IMR-90 (cell line): Measurements from ENCODE around the gene DDIAS. TPM values are rescaled to one million over a fixed set of nuclear protein-coding genes. Genes with fewer than 3 reads are reported as not detected.

Source experiments
- ATAC-seq: fragments of 200-7000 bp; cut with Tn5 transposase; 2 replicates; pipeline ENCODE4 v1.9.1; 2020; ENCODE audit warnings: low read depth, mild to moderate bottlenecking, moderate library complexity
- BruUV-seq: library from RNA; stranded (reverse); fragments of 400-500 nt; replicated peaks from 2 replicates; lab custom pipeline; 2021; lab: Mats Ljungman, UMichigan
- CTCF ChIA-PET: fragments of 300-600 bp; formaldehyde crosslinking; extraction: SDS; loops from one replicate; lab custom pipeline; 2021; ENCODE audit warnings: antibody characterized with exemption; lab: Yijun Ruan, JAX
- POLR2A ChIA-PET: fragments of 300-600 bp; sonication (Branson Sonifier 250); formaldehyde crosslinking; loops from one replicate; lab custom pipeline; 2022; ENCODE audit warnings: antibody characterized with exemption; ENCODE audit not compliant: unreplicated experiment; lab: Charles Lee
- DNase-seq: peaks from one replicate; pipeline ENCODE4 v3.0.0; 2013
- H2AFZ ChIP-seq: replicated peaks from 2 replicates; pipeline ENCODE3; 2013; ENCODE audit warnings: low read length, mild to moderate bottlenecking; ENCODE audit not compliant: poor library complexity
- H2AK5ac ChIP-seq: 2 replicates; pipeline ENCODE4 v1.6.1; 2013; ENCODE audit warnings: low read depth, low read length, inconsistent platforms
- H2AK9ac ChIP-seq: replicated peaks from 2 replicates; pipeline ENCODE3; 2013; ENCODE audit warnings: mild to moderate bottlenecking, low read depth, low read length, moderate library complexity; ENCODE audit not compliant: poor library complexity
- H2BK120ac ChIP-seq: 2 replicates; pipeline ENCODE4 v1.6.1; 2013; ENCODE audit warnings: low read depth, low read length, inconsistent platforms
- H2BK15ac ChIP-seq: 3 replicates; pipeline ENCODE4 v1.6.1; 2013; ENCODE audit warnings: low read depth, low read length, inconsistent platforms
- H2BK20ac ChIP-seq: 2 replicates; pipeline ENCODE4 v1.6.1; 2013; ENCODE audit warnings: low read depth, mild to moderate bottlenecking, inconsistent platforms, low read length, moderate library complexity
- H2BK5ac ChIP-seq: 2 replicates; pipeline ENCODE4 v1.6.1; 2013; ENCODE audit warnings: mild to moderate bottlenecking, low read depth, low read length, inconsistent platforms; ENCODE audit not compliant: poor library complexity, severe bottlenecking
- H3K14ac ChIP-seq: replicated peaks from 2 replicates; pipeline ENCODE4 v1.6.1; 2013; ENCODE audit warnings: low read depth, low read length, inconsistent platforms
- H3K18ac ChIP-seq: 2 replicates; pipeline ENCODE4 v1.6.1; 2013; ENCODE audit warnings: low read depth, low read length, control low read depth
- H3K23ac ChIP-seq: 2 replicates; pipeline ENCODE4 v1.6.1; 2013; ENCODE audit warnings: low read depth, low read length, inconsistent platforms
- H3K27ac ChIP-seq: 2 replicates; pipeline ENCODE4 v1.5.1; 2013; ENCODE audit warnings: mild to moderate bottlenecking, control low read depth, low read length; ENCODE audit not compliant: insufficient read depth
- H3K27me3 ChIP-seq: 2 replicates; pipeline ENCODE4 v1.6.1; 2013; ENCODE audit warnings: low read length; ENCODE audit not compliant: control insufficient read depth, insufficient read depth
- H3K36me3 ChIP-seq: 2 replicates; pipeline ENCODE4 v1.6.1; 2013; ENCODE audit warnings: low read length, mixed read lengths; ENCODE audit not compliant: control insufficient read depth, insufficient read depth
- H3K4ac ChIP-seq: 2 replicates; pipeline ENCODE4 v1.6.1; 2013; ENCODE audit warnings: low read depth, low read length, inconsistent platforms
- H3K4me1 ChIP-seq: 2 replicates; pipeline ENCODE4 v1.6.1; 2013; ENCODE audit warnings: low read length, mixed read lengths; ENCODE audit not compliant: control insufficient read depth, insufficient read depth
- H3K4me2 ChIP-seq: 2 replicates; pipeline ENCODE4 v1.6.1; 2013; ENCODE audit warnings: low read depth, mild to moderate bottlenecking, control low read depth, low read length, moderate library complexity
- H3K4me3 ChIP-seq: 2 replicates; pipeline ENCODE4 v1.5.1; 2013; ENCODE audit warnings: low read depth, mild to moderate bottlenecking, control low read depth, low read length, moderate library complexity; ENCODE audit not compliant: insufficient read depth
- H3K56ac ChIP-seq: 2 replicates; pipeline ENCODE4 v1.6.1; 2013; ENCODE audit warnings: low read length, inconsistent platforms; ENCODE audit not compliant: insufficient read depth; ENCODE audit errors: extremely low read depth
- H3K79me1 ChIP-seq, 2 experiments: 2 replicates each; pipeline ENCODE4 v1.6.1; 2013; ENCODE audit warnings: low read length in 2 of 2, inconsistent platforms in 1 of 2, low read depth in 1 of 2
- H3K9ac ChIP-seq: 2 replicates; pipeline ENCODE4 v1.6.1; 2013; ENCODE audit warnings: low read depth, low read length, control low read depth
- H3K9me1 ChIP-seq: 2 replicates; pipeline ENCODE4 v1.6.1; 2013; ENCODE audit warnings: low read length, inconsistent platforms; ENCODE audit not compliant: insufficient read depth
- H3K9me3 ChIP-seq: 2 replicates; pipeline ENCODE4 v1.6.1; 2013; ENCODE audit warnings: low read length; ENCODE audit not compliant: control insufficient read depth, insufficient read depth
- H4K20me1 ChIP-seq: 2 replicates; pipeline ENCODE4 v1.6.1; 2013; ENCODE audit warnings: low read length, inconsistent platforms; ENCODE audit not compliant: insufficient read depth
- H4K5ac ChIP-seq: 2 replicates; pipeline ENCODE4 v1.6.1; 2013; ENCODE audit warnings: mild to moderate bottlenecking, low read depth, low read length, control low read depth
- H4K8ac ChIP-seq, 2 experiments: 2 replicates each; pipeline ENCODE4 v1.6.1; 2013; ENCODE audit warnings: low read depth in 2 of 2, low read length in 2 of 2, control low read depth in 1 of 2, inconsistent platforms in 1 of 2
- H4K91ac ChIP-seq: 2 replicates; pipeline ENCODE4 v1.6.1; 2013; ENCODE audit warnings: low read depth, low read length, inconsistent platforms; ENCODE audit not compliant: insufficient read depth
- BHLHE40 ChIP-seq: fragments of 150-350 bp; IDR thresholded peaks from 2 replicates; pipeline ENCODE4 v1.6.1; 2016; ENCODE audit warnings: mild to moderate bottlenecking, low read depth, low read length
- FOS ChIP-seq: fragments of 150-350 bp; IDR thresholded peaks from 2 replicates; pipeline ENCODE4 v1.6.1; 2016; ENCODE audit warnings: low read depth, low read length
- MAZ ChIP-seq: IDR thresholded peaks from 2 replicates; pipeline ENCODE4 v1.6.1; 2012; ENCODE audit warnings: low read depth, mild to moderate bottlenecking, low read length, improper control_type of control experiment, moderate library complexity, borderline replicate concordance
- NFE2L2 ChIP-seq: fragments of 150-350 bp; IDR thresholded peaks from 2 replicates; pipeline ENCODE4 v1.6.1; 2016; ENCODE audit warnings: low read depth, mild to moderate bottlenecking, low read length
- RAD21 ChIP-seq: IDR thresholded peaks from 2 replicates; pipeline ENCODE4 v1.6.1; 2012; ENCODE audit warnings: low read length, improper control_type of control experiment
- RCOR1 ChIP-seq: IDR thresholded peaks from 2 replicates; pipeline ENCODE4 v1.6.1; 2012; ENCODE audit warnings: mild to moderate bottlenecking, low read length, improper control_type of control experiment; ENCODE audit not compliant: insufficient replicate concordance
- RFX5 ChIP-seq: IDR thresholded peaks from 2 replicates; pipeline ENCODE4 v1.8.0; 2012; ENCODE audit warnings: low read depth, mild to moderate bottlenecking, low read length, moderate library complexity
- dilution Hi-C: fragments of 300-500 bp; cut with HindIII; formaldehyde crosslinking; loops from one replicate; pipeline ENCODE4 v1.14.3; 2018; ENCODE audit warnings: low sequenced_read_pairs; ENCODE audit not compliant: unreplicated experiment
- in situ Hi-C: fragments of 300-500 bp; cut with MboI; formaldehyde crosslinking; loops from 3 replicates; pipeline ENCODE4 v1.14.3; 2019; ENCODE audit warnings: low sequenced_read_pairs, inconsistent platforms, mixed read lengths
- intact Hi-C: fragments of 100-400 bp; cut with micrococcal nuclease; formaldehyde crosslinking; loops from 2 replicates; pipeline ENCODE4 v1.10.0; 2022
- polyA plus RNA-seq, 3 experiments: library from polyadenylated mRNA; depleted of rRNA; stranded (reverse); fragments of >200 nt; gene quantifications; 2 replicates each; pipeline ENCODE4 v1.2.3, GENCODE V29; 2012; ENCODE audit warnings: low replicate concordance in 1 of 3
- total RNA-seq: library from RNA; depleted of rRNA; stranded (reverse); fragments of >200 nt; gene quantifications from 2 replicates; pipeline ENCODE4 v1.2.3, GENCODE V29; 2012
- TF ChIP-seq, protein P1 (sequence below): fragments of 150-350 bp; IDR thresholded peaks from 2 replicates; pipeline ENCODE4 v1.6.1; 2017; ENCODE audit warnings: mild to moderate bottlenecking, antibody characterized with exemption, low read length, low read depth
- TF ChIP-seq, protein P2 (sequence below): conservative IDR thresholded peaks from 2 replicates; pipeline ENCODE4 v1.5.1; 2012; ENCODE audit warnings: mild to moderate bottlenecking, low read depth, low read length, improper control_type of control experiment

DDIAS gene
- total and polyA plus RNA-seq, 2 of the 4 experiments (the other 2 are of a cell fraction), result 4.3 to 15.8 TPM

DNA sequence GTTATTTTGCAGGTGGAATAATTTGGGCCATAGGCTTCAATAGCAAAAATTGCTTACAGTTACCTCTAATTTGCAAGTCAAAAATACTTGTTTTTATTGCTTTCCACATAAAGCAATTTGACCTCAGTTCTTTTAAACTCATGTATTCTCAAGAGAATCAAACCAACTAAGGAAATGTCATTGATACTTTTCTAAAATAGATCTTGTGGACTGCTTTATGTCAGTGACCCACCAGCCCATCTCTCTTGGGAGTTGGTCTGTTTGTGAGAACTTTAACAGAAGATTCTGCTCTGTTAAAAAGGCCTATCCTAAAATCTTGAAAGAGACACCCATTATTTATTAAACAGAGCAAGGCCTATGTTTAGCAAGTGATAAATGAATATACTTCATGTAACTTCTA, 75.2 kb downstream of the DDIAS start:
- DNase-seq, result no peak
- CTCF ChIA-PET, result no interaction called here
- H2BK120ac ChIP-seq, result no peak overlapping the region

More for the DNA sequence above, 75.2 kb downstream of the DDIAS start:
- TF ChIP-seq FOS (no peak), BHLHE40 (no peak), MAZ (no peak), RFX5 (no peak), NFE2L2 (no peak), RAD21 (no peak), RCOR1 (no peak)
- TF ChIP-seq, protein P1, sequence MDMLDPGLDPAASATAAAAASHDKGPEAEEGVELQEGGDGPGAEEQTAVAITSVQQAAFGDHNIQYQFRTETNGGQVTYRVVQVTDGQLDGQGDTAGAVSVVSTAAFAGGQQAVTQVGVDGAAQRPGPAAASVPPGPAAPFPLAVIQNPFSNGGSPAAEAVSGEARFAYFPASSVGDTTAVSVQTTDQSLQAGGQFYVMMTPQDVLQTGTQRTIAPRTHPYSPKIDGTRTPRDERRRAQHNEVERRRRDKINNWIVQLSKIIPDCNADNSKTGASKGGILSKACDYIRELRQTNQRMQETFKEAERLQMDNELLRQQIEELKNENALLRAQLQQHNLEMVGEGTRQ, result no peak
- TF ChIP-seq, protein P2, sequence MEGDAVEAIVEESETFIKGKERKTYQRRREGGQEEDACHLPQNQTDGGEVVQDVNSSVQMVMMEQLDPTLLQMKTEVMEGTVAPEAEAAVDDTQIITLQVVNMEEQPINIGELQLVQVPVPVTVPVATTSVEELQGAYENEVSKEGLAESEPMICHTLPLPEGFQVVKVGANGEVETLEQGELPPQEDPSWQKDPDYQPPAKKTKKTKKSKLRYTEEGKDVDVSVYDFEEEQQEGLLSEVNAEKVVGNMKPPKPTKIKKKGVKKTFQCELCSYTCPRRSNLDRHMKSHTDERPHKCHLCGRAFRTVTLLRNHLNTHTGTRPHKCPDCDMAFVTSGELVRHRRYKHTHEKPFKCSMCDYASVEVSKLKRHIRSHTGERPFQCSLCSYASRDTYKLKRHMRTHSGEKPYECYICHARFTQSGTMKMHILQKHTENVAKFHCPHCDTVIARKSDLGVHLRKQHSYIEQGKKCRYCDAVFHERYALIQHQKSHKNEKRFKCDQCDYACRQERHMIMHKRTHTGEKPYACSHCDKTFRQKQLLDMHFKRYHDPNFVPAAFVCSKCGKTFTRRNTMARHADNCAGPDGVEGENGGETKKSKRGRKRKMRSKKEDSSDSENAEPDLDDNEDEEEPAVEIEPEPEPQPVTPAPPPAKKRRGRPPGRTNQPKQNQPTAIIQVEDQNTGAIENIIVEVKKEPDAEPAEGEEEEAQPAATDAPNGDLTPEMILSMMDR, result no peak
- in situ Hi-C loops (no loop called here), intact Hi-C loops (loop anchor here (5.0 kb wide), 1 partner anchor 181 kb away; the partner anchor contains the start of gene PCF11), dilution Hi-C loops (no loop called here)
- Histone ChIP-seq H3K79me1 (no peaks in the 10 kb centered on the region; a peak in 1 of 4 replicates), H3K4me1 (peaks cover 3% of the 10 kb centered on the region), H2BK20ac (no peak overlapping the region), H3K27ac (no peak overlapping the region), H3K9me3 (no peaks in the 10 kb centered on the region), H3K14ac (no peak overlapping the region), H3K4me3 (no peak overlapping the region), H4K20me1 (no peaks in the 10 kb centered on the region), H3K56ac (no peak overlapping the region), H4K91ac (no peak overlapping the region), H2AK5ac (no peak overlapping the region), H3K4me2 (no peak overlapping the region), H4K5ac (no peak overlapping the region), H3K4ac (no peak overlapping the region), H3K27me3 (no peaks in the 10 kb centered on the region), H3K9me1 (no peaks in the 10 kb centered on the region), H2BK5ac (no peak overlapping the region), H2AK9ac (no peak overlapping the region), H3K36me3 (peaks cover 3% of the 10 kb centered on the region), H2BK15ac (no peak overlapping the region), H3K23ac (no peak overlapping the region), H3K18ac (no peak overlapping the region), H2AFZ (no peak overlapping the region), H4K8ac (no peak overlapping the region), H3K9ac (no peak overlapping the region)
- POLR2A ChIA-PET, result no interaction called here
- no TSS peak for BruUV-seq
- no peak for ATAC-seq
